KMS-11 (cell line): ENCODE results near the gene FDX2.
A peak's percentile ranks its signal among the peaks of the same experiment; 100 is the strongest.

Source experiments
- H2AFZ ChIP-seq: fragments of 200-600 bp; sonication (generic); 2 replicates; pipeline ENCODE4 v1.6.1; 2016; ENCODE audit warnings: antibody characterized with exemption, mixed run types, low read depth
- H3K27ac ChIP-seq: fragments of 200-600 bp; sonication (generic); 2 replicates; pipeline ENCODE4 v1.6.1; 2016; ENCODE audit warnings: mild to moderate bottlenecking, mixed run types
- H3K27me3 ChIP-seq: fragments of 200-600 bp; sonication (generic); 2 replicates; pipeline ENCODE4 v1.6.1; 2017; ENCODE audit warnings: mild to moderate bottlenecking, low read depth, mixed run types, moderate library complexity; ENCODE audit not compliant: insufficient read depth
- H3K36me3 ChIP-seq: fragments of 200-600 bp; sonication (generic); 2 replicates; pipeline ENCODE4 v1.6.1; 2017; ENCODE audit warnings: mild to moderate bottlenecking, mixed run types; ENCODE audit not compliant: insufficient read depth
- H3K4me1 ChIP-seq: fragments of 200-600 bp; sonication (generic); 2 replicates; pipeline ENCODE4 v1.6.1; 2016; ENCODE audit warnings: mild to moderate bottlenecking, low read depth, mixed run types; ENCODE audit not compliant: poor library complexity, severe bottlenecking
- H3K4me2 ChIP-seq: fragments of 200-600 bp; sonication (generic); 2 replicates; pipeline ENCODE4 v1.7.0; 2016; ENCODE audit warnings: mild to moderate bottlenecking, mixed run types
- H3K4me3 ChIP-seq: fragments of 200-600 bp; sonication (generic); IDR thresholded peaks from 2 replicates; pipeline ENCODE4 v1.6.1; 2017; ENCODE audit warnings: low read depth, low read length, mixed read lengths; ENCODE audit not compliant: insufficient read depth
- H3K79me2 ChIP-seq: fragments of 200-600 bp; sonication (generic); 2 replicates; pipeline ENCODE4 v1.6.1; 2016; ENCODE audit warnings: low read depth, mixed run types; ENCODE audit not compliant: insufficient read depth
- H3K9ac ChIP-seq: fragments of 200-600 bp; sonication (generic); 2 replicates; pipeline ENCODE4 v1.6.1; 2016; ENCODE audit warnings: mild to moderate bottlenecking, mixed run types
- H4K20me1 ChIP-seq: fragments of 200-600 bp; sonication (generic); 2 replicates; pipeline ENCODE4 v1.6.1; 2016; ENCODE audit warnings: mild to moderate bottlenecking, mixed run types; ENCODE audit not compliant: insufficient read depth
- CTCF ChIP-seq: fragments of 200-600 bp; sonication (generic); conservative IDR thresholded peaks from 2 replicates; pipeline ENCODE4 v1.6.1; 2017; ENCODE audit warnings: low read depth, mild to moderate bottlenecking, antibody characterized with exemption, low read length, moderate library complexity, mixed read lengths

The FDX2 gene

DNA sequence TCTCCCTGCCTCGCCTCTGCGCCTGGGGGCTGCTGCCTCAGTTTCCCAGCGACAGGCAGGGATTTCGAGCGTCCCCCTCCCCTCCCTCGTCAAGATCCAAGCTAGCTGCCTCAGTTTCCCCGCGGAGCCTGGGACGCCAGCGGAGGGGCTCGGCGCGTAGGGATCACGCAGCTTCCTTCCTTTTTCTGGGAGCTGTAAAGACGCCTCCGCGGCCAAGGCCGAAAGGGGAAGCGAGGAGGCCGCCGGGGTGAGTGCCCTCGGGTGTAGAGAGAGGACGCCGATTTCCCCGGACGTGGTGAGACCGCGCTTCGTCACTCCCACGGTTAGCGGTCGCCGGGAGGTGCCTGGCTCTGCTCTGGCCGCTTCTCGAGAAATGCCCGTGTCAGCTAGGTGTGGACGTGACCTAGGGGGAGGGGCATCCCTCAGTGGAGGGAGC, 45.6 kb downstream of the FDX2 start:
- peaks cover 25% of the 10 kb centered on the region for H3K4me1 ChIP-seq
- no peaks in the 10 kb centered on the region for H3K36me3 ChIP-seq
- no peaks in the 10 kb centered on the region for H4K20me1 ChIP-seq
- peak overlapping the region; percentile 78 for H2AFZ ChIP-seq
- no peak overlapping the region for H3K4me3 ChIP-seq
- no peaks in the 10 kb centered on the region; the same call in 1 of the 2 replicates for H3K79me2 ChIP-seq
- H3K27me3 ChIP-seq = no peaks in the 10 kb centered on the region
- peak overlapping the region; percentile 67 for H3K4me2 ChIP-seq
- no peak for TF ChIP-seq CTCF
- H3K27ac ChIP-seq = peak overlapping the region; percentile 58
- peak overlapping the region; percentile 64; the same call in 1 of the 2 replicates for H3K9ac ChIP-seq

- Histone ChIP-seq H4K20me1 (no peaks in the 10 kb centered on the region), H3K4me2 (peak overlapping the region; percentile 67), H3K9ac (peak overlapping the region; percentile 64; the same call in 1 of the 2 replicates), H3K4me3 (no peak overlapping the region), H3K4me1 (peaks cover 24% of the 10 kb centered on the region), H3K27ac (peak overlapping the region; percentile 58), H3K36me3 (no peaks in the 10 kb centered on the region), H3K27me3 (no peaks in the 10 kb centered on the region), H2AFZ (peak overlapping the region; percentile 78), H3K79me2 (no peaks in the 10 kb centered on the region; the same call in 1 of the 2 replicates)
- TF ChIP-seq CTCF = peak; percentile 78
Measured at GRCh38 chr19:10269333-10270179, 46.3 kb downstream of the FDX2 start.

- TF ChIP-seq CTCF = no peak
- Histone ChIP-seq H3K4me1 (peaks cover 21% of the 10 kb centered on the region), H3K4me2 (no peak overlapping the region), H3K27me3 (no peaks in the 10 kb centered on the region), H3K27ac (no peak overlapping the region), H4K20me1 (no peaks in the 10 kb centered on the region), H2AFZ (no peak overlapping the region), H3K79me2 (no peaks in the 10 kb centered on the region; the same call in 1 of the 2 replicates), H3K36me3 (no peaks in the 10 kb centered on the region), H3K9ac (no peak overlapping the region), H3K4me3 (no peak overlapping the region)
Measured at GRCh38 chr19:10268071-10268470, 47.7 kb downstream of the FDX2 start.

DNA sequence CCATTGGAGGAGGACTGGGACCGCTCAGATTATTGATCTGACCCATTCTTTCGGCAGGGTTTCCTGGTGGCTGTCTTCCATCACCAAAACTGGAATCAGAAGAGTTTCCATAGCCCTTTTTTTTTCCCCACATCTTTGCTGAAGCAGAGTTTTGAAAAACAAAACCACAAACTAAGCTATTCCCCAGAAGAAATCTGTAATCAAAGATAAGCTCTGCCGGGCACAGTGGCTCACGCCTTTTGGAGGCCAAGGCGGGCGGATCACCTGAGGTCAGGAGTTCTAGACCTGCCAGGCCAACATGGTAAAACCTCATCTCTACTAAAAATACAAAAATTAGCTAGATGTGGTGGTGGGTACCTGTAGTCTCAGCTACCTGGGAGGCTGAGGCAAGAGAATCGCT, 49.1 kb downstream of the FDX2 start:
- Histone ChIP-seq H3K4me1 (peaks cover 14% of the 10 kb centered on the region), H3K27ac (no peak overlapping the region), H4K20me1 (no peaks in the 10 kb centered on the region), H3K36me3 (no peaks in the 10 kb centered on the region), H3K4me2 (no peak overlapping the region), H3K9ac (no peak overlapping the region), H3K27me3 (no peaks in the 10 kb centered on the region), H3K4me3 (no peak overlapping the region), H2AFZ (no peak overlapping the region), H3K79me2 (no peaks in the 10 kb centered on the region; the same call in 1 of the 2 replicates)
- no peak for TF ChIP-seq CTCF
